HG02884 (cell line): ENCODE results near the gene TRIM49D2.
"Not testable (repeated sequence)": the region's sequence is repeated elsewhere in the genome, so short reads cannot be mapped to it uniquely, and the experiment has no call there.

Experiments used
- ATAC-seq: cut with Tn5 transposase; IDR thresholded peaks from one replicate; pipeline ENCODE4 v1.9.1; 2021; ENCODE audit warnings: mild to moderate bottlenecking, moderate library complexity; ENCODE audit not compliant: unreplicated experiment

Gene TRIM49D2

DNA sequence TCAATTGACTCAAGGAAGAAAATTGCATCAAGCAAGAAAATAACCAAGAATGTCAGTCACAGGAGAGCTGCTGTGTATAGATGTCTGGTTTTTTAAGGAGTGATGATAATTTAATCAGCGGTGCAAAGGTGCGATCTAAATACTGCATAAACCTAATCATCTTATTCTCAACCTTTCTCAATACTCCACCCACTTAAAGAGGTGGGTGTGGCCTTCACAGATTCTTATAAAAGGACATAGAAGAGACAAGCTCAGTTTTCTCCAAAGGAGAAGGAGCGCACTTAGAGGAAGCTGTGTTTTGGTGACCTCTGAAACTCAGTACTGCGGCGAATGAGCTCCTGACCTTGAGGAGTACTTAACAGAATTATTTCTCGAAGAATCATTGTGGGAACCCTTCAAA, at the start of gene TRIM49D2:
TRIM49D2 (plus strand) TSS at position 301 of the 400 bp plus-strand sequence. CDS start 2,698 bp downstream, outside the sequence.
- not testable (repeated sequence) for ATAC-seq

DNA sequence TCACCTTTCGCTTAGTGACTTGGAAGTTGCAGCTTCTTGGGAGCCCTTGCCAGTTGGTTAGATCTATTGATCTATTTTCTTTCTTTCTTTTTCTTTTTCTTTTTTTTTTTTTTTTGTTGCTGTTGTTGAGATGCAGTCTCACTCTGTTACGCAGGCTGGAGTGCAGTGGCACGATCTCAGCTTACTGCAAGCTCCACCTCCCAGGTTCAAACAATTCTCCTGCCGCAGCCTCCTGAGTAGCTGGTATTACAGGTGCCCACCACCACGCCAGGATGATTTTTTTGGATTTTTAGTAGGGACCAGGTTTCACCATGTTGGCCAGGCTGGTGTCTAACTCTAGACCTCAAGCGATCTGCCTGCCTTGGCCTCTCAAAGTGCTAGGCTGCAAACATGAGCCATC, 46.4 kb upstream of the TRIM49D2 start:
- not testable (repeated sequence) for ATAC-seq

DNA sequence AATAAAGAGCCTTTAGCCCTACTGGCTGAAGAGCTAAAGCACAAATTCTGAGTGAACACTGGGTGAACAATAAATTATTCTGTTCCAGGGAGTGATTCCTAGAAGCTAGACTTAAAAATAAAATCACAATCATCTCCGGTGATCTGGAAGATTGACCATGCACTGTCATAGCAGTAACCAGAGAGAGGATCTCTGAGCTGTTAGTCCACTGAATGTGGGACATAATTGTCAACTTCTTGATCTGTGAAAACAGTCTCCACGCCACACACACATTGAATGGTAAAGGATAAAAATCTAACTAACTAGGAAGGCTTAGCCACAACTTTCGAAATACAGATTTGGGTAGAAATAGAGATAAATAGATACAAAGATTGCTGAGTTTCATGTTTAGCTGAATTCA, 30.6 kb upstream of the TRIM49D2 start:
- not testable (repeated sequence) for ATAC-seq

- ATAC-seq, result not testable (repeated sequence)
Measured at GRCh38 chr11:89900809-89901208, 23.1 kb upstream of the TRIM49D2 start.

DNA sequence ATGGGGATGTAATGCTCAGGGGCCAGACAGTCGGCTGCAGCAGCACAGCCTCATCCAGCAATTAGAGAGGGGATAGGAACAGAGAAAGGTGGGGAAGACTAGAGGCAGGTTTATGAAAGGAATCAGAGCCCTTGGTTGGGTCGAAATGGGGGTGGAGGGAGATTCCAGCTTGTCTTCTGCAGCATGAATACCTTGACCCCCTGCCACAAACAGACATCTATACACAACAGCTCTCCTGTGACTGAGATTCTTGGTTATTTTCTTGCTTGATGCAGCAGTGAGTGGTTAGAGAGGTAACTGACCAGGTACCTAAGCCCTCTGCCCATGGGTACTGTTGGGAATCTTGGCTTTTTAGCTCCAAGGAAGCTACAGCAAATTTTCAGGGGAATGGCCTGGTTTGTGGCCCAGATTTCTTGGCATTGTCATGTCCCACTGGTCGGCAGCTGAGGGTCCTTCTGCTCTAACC, 1.6 kb upstream of the TRIM49D2 start, which contains the start of gene TRIM49D1:
TRIM49D1 (minus strand) TSS at position 51 of the 466 bp plus-strand sequence. CDS start 4,535 bp downstream, outside the sequence.
- no peak for ATAC-seq

GRCh38 chr11:89960833-89961232, 37.0 kb downstream of the TRIM49D2 start:
- ATAC-seq, result not testable (repeated sequence)

DNA sequence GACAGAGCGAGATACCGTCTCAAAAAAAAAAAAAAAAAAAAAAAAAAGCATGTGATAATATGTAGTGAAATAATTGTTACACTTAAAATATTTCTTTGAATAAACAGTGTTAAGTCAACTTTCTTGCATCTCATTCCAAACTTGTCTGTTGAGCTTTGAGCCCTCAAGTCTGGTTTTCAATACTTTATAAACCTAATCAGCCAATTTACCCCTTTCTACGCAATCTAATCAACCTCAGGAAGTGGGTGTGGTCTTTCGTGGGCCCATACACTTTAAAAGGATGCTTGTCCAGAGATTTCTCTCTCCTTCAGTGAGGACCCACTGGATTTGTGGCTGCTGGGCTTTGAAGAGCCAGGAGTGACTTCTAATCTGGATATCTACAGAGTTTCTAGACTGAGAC, 41.9 kb downstream of the TRIM49D2 start, which contains the start of gene TRIM64:
TRIM64 (plus strand) TSS at position 301 of the 400 bp plus-strand sequence. CDS start 2,467 bp downstream, outside the sequence.
- not testable (repeated sequence) for ATAC-seq
